ENCODE data around the gene RNF144B. TPM values are rescaled to one million over a fixed set of nuclear protein-coding genes. Genes with fewer than 3 reads are reported as not detected.

RNF144B gene
- total RNA-seq, 1 donor from 2014 or later: not detected

DNA sequence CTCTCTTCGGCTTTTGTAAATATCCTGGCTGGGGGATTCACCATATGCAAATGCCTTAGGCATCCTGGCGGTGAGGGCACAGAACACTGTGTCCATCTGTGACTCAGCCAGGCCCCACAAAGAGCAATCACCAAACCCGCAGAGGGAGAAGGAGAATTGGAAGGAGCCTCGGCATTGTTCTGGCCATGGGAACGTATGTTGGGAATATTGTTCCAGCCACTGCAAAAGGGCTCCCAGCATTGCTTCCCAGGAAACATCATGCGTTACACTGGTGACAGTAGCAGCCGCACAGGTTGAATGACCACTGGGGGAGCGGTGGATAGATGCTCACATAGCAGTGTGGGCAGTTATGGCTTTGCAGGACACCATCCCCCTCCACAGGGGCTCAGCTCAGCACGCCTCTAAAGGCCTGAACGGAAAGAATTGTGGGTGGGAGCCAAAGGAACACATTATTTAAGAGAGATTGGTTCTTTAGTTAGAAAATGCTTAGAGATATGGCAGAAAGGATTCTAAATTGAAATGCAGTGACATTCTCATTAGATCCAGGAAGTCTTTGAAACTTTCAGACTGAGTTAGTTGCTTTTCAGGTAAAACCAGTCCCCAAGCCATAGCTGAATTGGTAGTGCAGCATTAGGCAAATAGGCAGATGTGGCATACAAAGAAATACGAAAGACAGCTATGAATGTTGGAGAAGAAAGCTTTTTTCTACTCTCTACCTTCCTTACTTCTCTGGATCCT, 104.3 kb downstream of the RNF144B start:
- H3K27me3 Mint-ChIP-seq (ENCODE audit: unreplicated experiment): peaks cover 3% of the 10 kb centered on the region
- no peak overlapping the region for H3K27ac Mint-ChIP-seq (ENCODE audit: unreplicated experiment)
- TF ChIP-seq CTCF (IDR thresholded peaks at IDR 0.05; ENCODE audit: partially characterized antibody, unreplicated experiment): no peak
- peaks cover 2% of the 10 kb centered on the region for H3K9me3 Mint-ChIP-seq (ENCODE audit: unreplicated experiment)
- H3K4me3 Mint-ChIP-seq (ENCODE audit: unreplicated experiment): no peak overlapping the region
- peaks cover 4% of the 10 kb centered on the region for H3K4me1 Mint-ChIP-seq (ENCODE audit: low read depth, unreplicated experiment)
- no peaks in the 10 kb centered on the region for H3K36me3 Mint-ChIP-seq (ENCODE audit: unreplicated experiment)
- no peak for DNase-seq

GRCh38 chr6:18492972-18493371, 105.8 kb downstream of the RNF144B start:
- Mint-ChIP-seq H3K4me3 (ENCODE audit: unreplicated experiment) (no peak overlapping the region), H3K27ac (ENCODE audit: unreplicated experiment) (no peak overlapping the region), H3K27me3 (ENCODE audit: unreplicated experiment) (peaks cover 3% of the 10 kb centered on the region), H3K9me3 (ENCODE audit: unreplicated experiment) (peaks cover 2% of the 10 kb centered on the region), H3K36me3 (ENCODE audit: unreplicated experiment) (no peaks in the 10 kb centered on the region), H3K4me1 (ENCODE audit: low read depth, unreplicated experiment) (peaks cover 4% of the 10 kb centered on the region)
- DNase-seq: no peak
- no peak for TF ChIP-seq CTCF (IDR thresholded peaks at IDR 0.05; ENCODE audit: partially characterized antibody, unreplicated experiment)

DNA sequence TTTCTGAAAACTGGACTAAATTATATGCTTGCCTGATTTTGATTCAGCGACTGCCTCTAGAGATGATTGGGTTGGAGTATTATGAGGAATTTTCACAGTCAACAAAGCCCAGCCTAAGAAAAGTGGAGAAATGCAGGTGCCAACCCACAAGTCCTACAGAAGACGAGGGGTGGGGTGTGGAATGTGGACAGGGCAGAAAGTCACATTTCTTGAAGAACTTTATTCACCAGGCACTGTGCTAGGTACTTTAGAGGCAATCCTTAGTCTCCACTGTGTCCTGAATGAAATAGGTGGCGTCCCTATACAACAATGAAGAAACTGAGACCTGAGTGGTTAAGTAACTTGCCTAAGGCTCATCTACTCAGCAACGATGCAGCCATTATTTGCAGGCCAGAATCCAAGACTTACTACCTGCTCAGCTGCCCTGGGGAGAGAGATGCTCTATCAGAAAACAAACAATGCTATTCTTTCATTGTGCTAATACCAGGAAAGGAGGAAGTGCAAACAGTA, 106.3 kb downstream of the RNF144B start:
- Mint-ChIP-seq H3K4me3 (ENCODE audit: unreplicated experiment) (no peak overlapping the region), H3K9me3 (ENCODE audit: unreplicated experiment) (peaks cover 2% of the 10 kb centered on the region), H3K27me3 (ENCODE audit: unreplicated experiment) (peaks cover 3% of the 10 kb centered on the region), H3K27ac (ENCODE audit: unreplicated experiment) (no peak overlapping the region), H3K36me3 (ENCODE audit: unreplicated experiment) (no peaks in the 10 kb centered on the region), H3K4me1 (ENCODE audit: low read depth, unreplicated experiment) (peaks cover 4% of the 10 kb centered on the region)
- DNase-seq: no peak
- no peak for TF ChIP-seq CTCF (IDR thresholded peaks at IDR 0.05; ENCODE audit: partially characterized antibody, unreplicated experiment)

- H3K27ac Mint-ChIP-seq (ENCODE audit: unreplicated experiment): no peak overlapping the region
- peaks cover 3% of the 10 kb centered on the region for H3K27me3 Mint-ChIP-seq (ENCODE audit: unreplicated experiment)
- no peak for DNase-seq
- TF ChIP-seq CTCF (IDR thresholded peaks at IDR 0.05; ENCODE audit: partially characterized antibody, unreplicated experiment): no peak
- no peaks in the 10 kb centered on the region for H3K36me3 Mint-ChIP-seq (ENCODE audit: unreplicated experiment)
- peaks cover 4% of the 10 kb centered on the region for H3K4me1 Mint-ChIP-seq (ENCODE audit: low read depth, unreplicated experiment)
- peaks cover 2% of the 10 kb centered on the region for H3K9me3 Mint-ChIP-seq (ENCODE audit: unreplicated experiment)
- no peak overlapping the region for H3K4me3 Mint-ChIP-seq (ENCODE audit: unreplicated experiment)
These were observed 106.8 kb downstream of the RNF144B start for GRCh38 chr6:18493925-18494324.

GRCh38 chr6:18495236-18495635, 108.1 kb downstream of the RNF144B start:
- no peaks in the 10 kb centered on the region for H3K36me3 Mint-ChIP-seq (ENCODE audit: unreplicated experiment)
- peaks cover 2% of the 10 kb centered on the region for H3K9me3 Mint-ChIP-seq (ENCODE audit: unreplicated experiment)
- H3K4me3 Mint-ChIP-seq (ENCODE audit: unreplicated experiment): no peak overlapping the region
- peaks cover 3% of the 10 kb centered on the region for H3K27me3 Mint-ChIP-seq (ENCODE audit: unreplicated experiment)
- no peak for TF ChIP-seq CTCF (IDR thresholded peaks at IDR 0.05; ENCODE audit: partially characterized antibody, unreplicated experiment)
- H3K4me1 Mint-ChIP-seq (ENCODE audit: low read depth, unreplicated experiment): peaks cover 4% of the 10 kb centered on the region
- DNase-seq: no peak
- no peak overlapping the region for H3K27ac Mint-ChIP-seq (ENCODE audit: unreplicated experiment)

All from glutamatergic neuron (in vitro differentiated cells).